ENCODE results near the gene RFTN1. TPM values are rescaled to one million over a fixed set of nuclear protein-coding genes. Genes with fewer than 3 reads are reported as not detected.

Gene RFTN1
- total RNA-seq, 3 donors from 2014 or later (not counting 1 experiment from before 2014, with no cell fraction given), result 112 to 135 (median 115) TPM

DNA sequence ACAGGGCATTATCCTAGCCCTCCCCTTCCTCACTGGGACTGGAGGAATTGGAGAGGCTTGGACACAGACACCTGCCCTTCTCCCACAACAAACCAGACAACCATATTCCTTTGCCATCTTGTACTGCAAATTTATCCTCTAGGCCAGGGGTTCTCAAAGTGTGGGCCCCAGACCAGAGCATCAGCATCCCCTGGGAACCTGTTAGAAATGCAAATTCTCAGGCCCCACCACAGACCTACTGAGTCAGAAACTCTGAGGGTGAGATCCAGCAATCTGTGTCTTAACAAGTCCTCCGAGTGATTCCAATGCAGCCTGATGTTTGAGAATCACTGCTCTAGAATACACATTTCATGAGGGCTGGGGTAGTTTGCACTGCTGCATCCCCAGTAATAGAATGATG lies 133.1 kb downstream of the RFTN1 start:
- peaks cover 58 to 67% of the 10 kb centered on the region in 2 donors for H3K4me1 Mint-ChIP-seq
- no peaks in the 10 kb centered on the region for H3K9me3 Mint-ChIP-seq
- TF ChIP-seq, protein P1, sequence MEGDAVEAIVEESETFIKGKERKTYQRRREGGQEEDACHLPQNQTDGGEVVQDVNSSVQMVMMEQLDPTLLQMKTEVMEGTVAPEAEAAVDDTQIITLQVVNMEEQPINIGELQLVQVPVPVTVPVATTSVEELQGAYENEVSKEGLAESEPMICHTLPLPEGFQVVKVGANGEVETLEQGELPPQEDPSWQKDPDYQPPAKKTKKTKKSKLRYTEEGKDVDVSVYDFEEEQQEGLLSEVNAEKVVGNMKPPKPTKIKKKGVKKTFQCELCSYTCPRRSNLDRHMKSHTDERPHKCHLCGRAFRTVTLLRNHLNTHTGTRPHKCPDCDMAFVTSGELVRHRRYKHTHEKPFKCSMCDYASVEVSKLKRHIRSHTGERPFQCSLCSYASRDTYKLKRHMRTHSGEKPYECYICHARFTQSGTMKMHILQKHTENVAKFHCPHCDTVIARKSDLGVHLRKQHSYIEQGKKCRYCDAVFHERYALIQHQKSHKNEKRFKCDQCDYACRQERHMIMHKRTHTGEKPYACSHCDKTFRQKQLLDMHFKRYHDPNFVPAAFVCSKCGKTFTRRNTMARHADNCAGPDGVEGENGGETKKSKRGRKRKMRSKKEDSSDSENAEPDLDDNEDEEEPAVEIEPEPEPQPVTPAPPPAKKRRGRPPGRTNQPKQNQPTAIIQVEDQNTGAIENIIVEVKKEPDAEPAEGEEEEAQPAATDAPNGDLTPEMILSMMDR (IDR thresholded peaks at IDR 0.05), result no peak
- 94% methylated on average over 1 of the region's 1 CpG for WGBS (ENCODE audit: insufficient coverage)
- H3K4me3 ChIP-seq (ENCODE audit: low read length), result no peak overlapping the region
- ATAC-seq (no peak), DNase-seq (no peak)
- no peak overlapping the region for H3K27ac ChIP-seq (ENCODE audit: low read length)
- H3K4me1 ChIP-seq (ENCODE audit: control insufficient read depth, insufficient read depth, low read length), result peaks cover 31% of the 10 kb centered on the region
- peaks cover 12% of the 10 kb centered on the region for H3K36me3 ChIP-seq (ENCODE audit: control insufficient read depth, insufficient read depth, low read length)
- no peaks in the 10 kb centered on the region for H3K9me3 ChIP-seq (ENCODE audit: control insufficient read depth, insufficient read depth, low read length)
- no peaks in the 10 kb centered on the region for H3K27me3 Mint-ChIP-seq (ENCODE audit: low read depth in 2 of 2)
- H3K4me3 Mint-ChIP-seq, result no peak overlapping the region
- no peaks in the 10 kb centered on the region for H3K36me3 Mint-ChIP-seq
- intact Hi-C loops (cut with micrococcal nuclease), result no loop called here
- H3K27ac Mint-ChIP-seq, result peak overlapping the region; percentile 12 to 85
- H3K27me3 ChIP-seq (ENCODE audit: control insufficient read depth, insufficient read depth, low read length), result no peaks in the 10 kb centered on the region

DNA sequence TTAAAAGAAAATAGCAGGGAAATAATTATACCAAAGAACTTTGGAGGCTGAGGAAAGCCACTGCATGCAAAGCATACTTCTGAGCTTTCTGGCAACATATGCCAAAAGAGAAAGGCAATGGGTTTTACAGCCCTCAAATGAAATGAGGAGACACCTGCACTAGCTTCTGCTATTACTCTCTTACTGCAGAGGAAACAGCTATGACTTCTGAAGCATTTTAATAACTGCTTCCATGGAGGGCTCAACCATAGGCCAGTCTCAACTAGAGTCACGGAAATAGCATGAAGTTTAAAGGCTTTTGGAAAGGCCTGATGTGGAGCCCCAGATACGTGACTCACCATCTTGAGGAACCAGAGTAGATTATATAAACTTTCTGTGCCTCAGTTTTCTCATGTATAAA lies 133.7 kb downstream of the RFTN1 start:
- intact Hi-C loops (cut with micrococcal nuclease), result no loop called here
- Mint-ChIP-seq H3K4me3 (no peak overlapping the region), H3K9me3 (no peaks in the 10 kb centered on the region), H3K27ac (peak overlapping the region; percentile 12 to 85), H3K4me1 (peaks cover 62 to 71% of the 10 kb centered on the region in 2 donors), H3K36me3 (no peaks in the 10 kb centered on the region), H3K27me3 (ENCODE audit: low read depth in 2 of 2) (no peaks in the 10 kb centered on the region)
- no peaks in the 10 kb centered on the region for H3K9me3 ChIP-seq (ENCODE audit: control insufficient read depth, insufficient read depth, low read length)
- 68% methylated on average over 2 of the region's 2 CpGs for WGBS (ENCODE audit: insufficient coverage)
- DNase-seq (peak in 1 of 2 donors; percentile 21), ATAC-seq (no peak)
- peaks cover 35% of the 10 kb centered on the region for H3K4me1 ChIP-seq (ENCODE audit: control insufficient read depth, insufficient read depth, low read length)
- no peak overlapping the region for H3K27ac ChIP-seq (ENCODE audit: low read length)
- TF ChIP-seq, protein P1 (IDR thresholded peaks at IDR 0.05), result no peak
- no peaks in the 10 kb centered on the region for H3K27me3 ChIP-seq (ENCODE audit: control insufficient read depth, insufficient read depth, low read length)
- H3K4me3 ChIP-seq (ENCODE audit: low read length), result no peak overlapping the region
- peaks cover 15% of the 10 kb centered on the region for H3K36me3 ChIP-seq (ENCODE audit: control insufficient read depth, insufficient read depth, low read length)

DNA sequence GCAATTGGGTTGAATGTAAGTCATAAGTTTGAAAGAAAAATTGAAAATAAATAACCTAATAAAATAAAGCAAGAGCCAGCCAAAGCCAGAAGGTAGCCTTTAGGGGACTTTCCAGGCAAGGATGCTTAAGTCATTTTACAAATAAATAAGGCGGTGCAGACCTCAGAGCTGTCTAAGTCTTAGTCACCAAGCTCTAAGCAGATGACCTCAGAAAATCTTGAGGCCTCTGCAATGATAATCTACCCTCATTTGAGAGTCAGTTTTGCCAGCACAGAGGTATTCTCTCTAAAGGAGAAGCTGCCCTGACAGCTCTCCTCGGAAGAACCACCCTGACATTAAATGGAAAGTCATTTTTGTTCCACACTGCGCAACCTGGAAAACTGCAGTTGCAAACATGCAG lies 134.6 kb downstream of the RFTN1 start:
- no peaks in the 10 kb centered on the region for H3K9me3 Mint-ChIP-seq
- peak overlapping the region; percentile 28 for H3K4me3 Mint-ChIP-seq
- intact Hi-C loops (cut with micrococcal nuclease), result no loop called here
- no peak overlapping the region for H3K4me3 ChIP-seq (ENCODE audit: low read length)
- H3K36me3 ChIP-seq (ENCODE audit: control insufficient read depth, insufficient read depth, low read length), result peaks cover 19% of the 10 kb centered on the region
- H3K27me3 Mint-ChIP-seq (ENCODE audit: low read depth in 2 of 2), result no peaks in the 10 kb centered on the region
- peaks cover 42% of the 10 kb centered on the region for H3K4me1 ChIP-seq (ENCODE audit: control insufficient read depth, insufficient read depth, low read length)
- peak overlapping the region; percentile 85 to 86 for H3K27ac Mint-ChIP-seq
- peak in 1 of 2 donors; percentile 40 for DNase-seq
- peak; percentile 62 to 79 (median 68) for ATAC-seq
- H3K27ac ChIP-seq (ENCODE audit: low read length), result peak overlapping the region; percentile 48
- no peaks in the 10 kb centered on the region for H3K9me3 ChIP-seq (ENCODE audit: control insufficient read depth, insufficient read depth, low read length)
- no peaks in the 10 kb centered on the region for H3K27me3 ChIP-seq (ENCODE audit: control insufficient read depth, insufficient read depth, low read length)
- H3K4me1 Mint-ChIP-seq, result peaks cover 67 to 76% of the 10 kb centered on the region in 2 donors
- WGBS (ENCODE audit: insufficient coverage), result 74% methylated on average over 3 of the region's 3 CpGs
- TF ChIP-seq, protein P1 (IDR thresholded peaks at IDR 0.05), result no peak
- H3K36me3 Mint-ChIP-seq, result no peaks in the 10 kb centered on the region

DNA sequence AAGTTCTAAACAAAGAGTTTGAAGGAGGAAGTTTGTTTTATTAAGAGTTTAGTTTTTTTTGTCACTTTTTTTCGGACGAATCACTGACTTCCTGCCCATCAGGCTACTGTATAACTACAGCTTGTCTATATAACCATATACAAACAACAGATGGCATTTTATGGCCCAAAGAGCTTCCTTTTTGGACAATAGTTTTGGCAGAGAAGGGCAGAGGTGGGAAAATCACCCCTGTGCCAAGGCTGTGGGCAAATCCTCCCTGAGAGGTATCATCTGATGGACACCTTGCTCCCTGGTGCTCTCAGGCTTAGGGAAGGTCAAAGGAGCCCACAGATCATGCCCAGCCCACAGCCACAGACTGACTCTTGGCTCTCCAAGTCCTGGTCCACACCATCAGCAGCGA lies 135.1 kb downstream of the RFTN1 start:
- TF ChIP-seq, protein P1 (IDR thresholded peaks at IDR 0.05), result no peak

More for the DNA sequence above, 135.1 kb downstream of the RFTN1 start:
- DNase-seq (no peak), ATAC-seq (peak; percentile 19 to 36 (median 30))
- intact Hi-C loops (cut with micrococcal nuclease), result no loop called here
- Mint-ChIP-seq H3K27me3 (ENCODE audit: low read depth in 2 of 2) (no peaks in the 10 kb centered on the region), H3K4me3 (peak overlapping the region; percentile 76), H3K36me3 (no peaks in the 10 kb centered on the region), H3K9me3 (no peaks in the 10 kb centered on the region), H3K27ac (peak overlapping the region; percentile 85 to 86), H3K4me1 (peaks cover 68 to 77% of the 10 kb centered on the region in 2 donors)
- Histone ChIP-seq H3K4me1 (ENCODE audit: control insufficient read depth, insufficient read depth, low read length) (peaks cover 45% of the 10 kb centered on the region), H3K36me3 (ENCODE audit: control insufficient read depth, insufficient read depth, low read length) (peaks cover 23% of the 10 kb centered on the region), H3K27me3 (ENCODE audit: control insufficient read depth, insufficient read depth, low read length) (no peaks in the 10 kb centered on the region), H3K9me3 (ENCODE audit: control insufficient read depth, insufficient read depth, low read length) (no peaks in the 10 kb centered on the region), H3K27ac (ENCODE audit: low read length) (peak overlapping the region; percentile 48), H3K4me3 (ENCODE audit: low read length) (no peak overlapping the region)
- 89% methylated on average over 1 of the region's 3 CpGs for WGBS (ENCODE audit: insufficient coverage)
